WTC11 (cell line): ENCODE data around the gene GGT6. TPM values are rescaled to one million over a fixed set of nuclear protein-coding genes. Genes with fewer than 3 reads are reported as not detected.
"Not testable (repeated sequence)": the region's sequence is repeated elsewhere in the genome, so short reads cannot be mapped to it uniquely, and the experiment has no call there.

Source experiments
- ATAC-seq: fragments of 200-7000 bp; cut with Tn5 transposase; 2 replicates; pipeline ENCODE4 v1.10.0; 2021; ENCODE audit warnings: mild to moderate bottlenecking, moderate library complexity
- CTCF ChIA-PET: fragments of 300-600 bp; sonication (Branson Sonifier 250); formaldehyde crosslinking; loops from one replicate; lab custom pipeline; 2021; ENCODE audit warnings: antibody characterized with exemption; lab: Charles Lee
- POLR2A ChIA-PET: fragments of 350-600 bp; sonication (Branson Sonifier 250); formaldehyde crosslinking; loops from one replicate; lab custom pipeline; 2021; ENCODE audit warnings: antibody characterized with exemption; lab: Charles Lee
- DNase-seq: peaks from one replicate; pipeline ENCODE4 v3.0.0; 2021; ENCODE audit warnings: low spot score
- H3K27ac Mint-ChIP-seq: 2 replicates; pipeline ENCODE4 v1.8.0; 2021; ENCODE audit warnings: mixed read lengths
- H3K27me3 Mint-ChIP-seq: 2 replicates; pipeline ENCODE4 v1.8.0; 2021; ENCODE audit warnings: low read depth, mild to moderate bottlenecking, moderate library complexity, mixed read lengths
- H3K36me3 Mint-ChIP-seq: 2 replicates; pipeline ENCODE4 v1.8.0; 2021; ENCODE audit warnings: mixed read lengths
- H3K4me1 Mint-ChIP-seq: 2 replicates; pipeline ENCODE4 v1.8.0; 2022; ENCODE audit warnings: mixed read lengths
- H3K4me3 Mint-ChIP-seq: 2 replicates; pipeline ENCODE4 v1.8.0; 2021; ENCODE audit warnings: mild to moderate bottlenecking, moderate library complexity, mixed read lengths
- H3K9me3 Mint-ChIP-seq: 2 replicates; pipeline ENCODE4 v1.8.0; 2021; ENCODE audit warnings: mixed read lengths
- AR ChIP-seq: fragments of 250-450 bp; sonication (Bioruptor Pico); IDR thresholded peaks from 2 replicates; pipeline ENCODE4 v1.9.0; 2021; ENCODE audit warnings: mild to moderate bottlenecking
- ATF6 ChIP-seq: sonication (generic); formaldehyde crosslinking; IDR thresholded peaks from 2 replicates; pipeline ENCODE4 v1.8.1; 2023; ENCODE audit warnings: mild to moderate bottlenecking, missing genetic modification reagents
- CBFB ChIP-seq: sonication (generic); formaldehyde crosslinking; IDR thresholded peaks from 2 replicates; pipeline ENCODE4 v1.8.1; 2022; ENCODE audit warnings: mild to moderate bottlenecking, low read depth, missing genetic modification reagents
- FOXJ3 ChIP-seq: sonication (generic); formaldehyde crosslinking; IDR thresholded peaks from 2 replicates; pipeline ENCODE4 v1.9.0; 2021; ENCODE audit warnings: missing genetic modification reagents, mild to moderate bottlenecking, borderline replicate concordance
- GABPB1 ChIP-seq: sonication (generic); formaldehyde crosslinking; IDR thresholded peaks from 2 replicates; pipeline ENCODE4 v1.8.1; 2023; ENCODE audit warnings: mild to moderate bottlenecking, missing genetic modification reagents
- MLX ChIP-seq: sonication (generic); formaldehyde crosslinking; IDR thresholded peaks from 2 replicates; pipeline ENCODE4 v1.8.1; 2023; ENCODE audit warnings: mild to moderate bottlenecking, missing genetic modification reagents, moderate library complexity
- OVOL2 ChIP-seq: fragments of 250-450 bp; sonication (Bioruptor Pico); IDR thresholded peaks from 2 replicates; pipeline ENCODE4 v1.9.0; 2021; ENCODE audit warnings: mild to moderate bottlenecking, borderline replicate concordance
- STAT6 ChIP-seq: sonication (generic); formaldehyde crosslinking; conservative IDR thresholded peaks from 2 replicates; pipeline ENCODE4 v1.8.1; 2023; ENCODE audit warnings: mild to moderate bottlenecking, low read depth, missing genetic modification reagents, moderate library complexity
- TCF7 ChIP-seq: sonication (generic); formaldehyde crosslinking; IDR thresholded peaks from 2 replicates; pipeline ENCODE4 v1.8.0; 2022; ENCODE audit warnings: mild to moderate bottlenecking, low read depth, missing genetic modification reagents, moderate library complexity
- total RNA-seq: library from RNA; stranded (reverse); gene quantifications from 3 replicates; pipeline ENCODE4 v1.2.3, GENCODE V29; 2021

GGT6 gene
- total RNA-seq, 1 experiment from 2014 or later: 0.07 TPM

GRCh38 chr17:4582101-4582501, 21.7 kb upstream of the GGT6 start:
- TF ChIP-seq MLX (CRISPR knock-in tag) (no peak), GABPB1 (CRISPR knock-in tag) (no peak), FOXJ3 (CRISPR knock-in tag) (no peak), STAT6 (CRISPR knock-in tag) (no peak), AR (no peak), TCF7 (CRISPR knock-in tag) (no peak)
- Mint-ChIP-seq H3K4me3 (no peak overlapping the region), H3K27ac (no peak overlapping the region), H3K36me3 (no peaks in the 10 kb centered on the region), H3K9me3 (no peaks in the 10 kb centered on the region), H3K4me1 (peaks cover 26% of the 10 kb centered on the region), H3K27me3 (peaks cover 40% of the 10 kb centered on the region)
- no peak for DNase-seq
- CTCF ChIA-PET: interaction anchor here (0.5 to 2.3 kb wide), 9 partner anchors 13 to 736 kb away, joined by 3 to 19 read pairs (median 3); partner anchors contain the start of gene NCBP3
- POLR2A ChIA-PET: interaction anchor here (0.6 to 1.2 kb wide), 2 partner anchors 12 to 13 kb away, joined by 3 read pairs; no protein-coding TSS in a partner anchor
- no peak for ATAC-seq

GRCh38 chr17:4580291-4580690, 19.9 kb upstream of the GGT6 start:
- POLR2A ChIA-PET: no interaction called here
- no peaks in the 10 kb centered on the region for H3K9me3 Mint-ChIP-seq
- DNase-seq: no peak
- CTCF ChIA-PET: interaction anchor here (1.7 to 2.3 kb wide), 2 partner anchors 13 to 15 kb away, joined by 6 to 19 read pairs; no protein-coding TSS in a partner anchor
- H3K4me3 Mint-ChIP-seq: no peak overlapping the region
- no peak for TF ChIP-seq CBFB (CRISPR knock-in tag)
- no peaks in the 10 kb centered on the region for H3K36me3 Mint-ChIP-seq
- H3K4me1 Mint-ChIP-seq: peaks cover 36% of the 10 kb centered on the region
- ATAC-seq: no peak
- H3K27me3 Mint-ChIP-seq: peaks cover 25% of the 10 kb centered on the region
- H3K27ac Mint-ChIP-seq: no peak overlapping the region

- ChIA-PET CTCF (interaction anchor here (1.7 kb wide), 1 partner anchor 16 kb away, joined by 6 read pairs; no protein-coding TSS in a partner anchor), POLR2A (no interaction called here)
- Mint-ChIP-seq H3K27ac (no peak overlapping the region), H3K4me3 (no peak overlapping the region), H3K4me1 (peaks cover 38% of the 10 kb centered on the region), H3K27me3 (peaks cover 21% of the 10 kb centered on the region), H3K36me3 (no peaks in the 10 kb centered on the region), H3K9me3 (no peaks in the 10 kb centered on the region)
- no peak for DNase-seq
- ATAC-seq: no peak
- TF ChIP-seq FOXJ3 (CRISPR knock-in tag) (no peak), ATF6 (CRISPR knock-in tag) (no peak), OVOL2 (CRISPR knock-in tag) (no peak)
Measured at GRCh38 chr17:4579678-4580077, 19.3 kb upstream of the GGT6 start.

GRCh38 chr17:4578349-4578748, 18.0 kb upstream of the GGT6 start:
- POLR2A ChIA-PET, CTCF ChIA-PET: not testable (repeated sequence)

More at GRCh38 chr17:4578349-4578748, 18.0 kb upstream of the GGT6 start:
- DNase-seq, H3K36me3 Mint-ChIP-seq, H3K9me3 Mint-ChIP-seq, H3K27ac Mint-ChIP-seq, ATAC-seq, H3K4me3 Mint-ChIP-seq: not testable (repeated sequence)
- Mint-ChIP-seq H3K27me3 (peaks cover 14% of the 10 kb centered on the region), H3K4me1 (peaks cover 34% of the 10 kb centered on the region)
